HepG2 (cell line): ENCODE measurements around the gene ANG. TPM values are rescaled to one million over a fixed set of nuclear protein-coding genes. Genes with fewer than 3 reads are reported as not detected.
A peak's percentile ranks its signal among the peaks of the same experiment; 100 is the strongest.

ENCODE experiments used
- HDAC6 ChIP-seq: fragments of 200-600 bp; sonication (generic); IDR thresholded peaks from 2 replicates; pipeline ENCODE4 v1.7.0; 2017; ENCODE audit warnings: mild to moderate bottlenecking, antibody characterized with exemption, low read length, low read depth
- HINFP ChIP-seq: sonication (generic); formaldehyde crosslinking; IDR thresholded peaks from 2 replicates; pipeline ENCODE4 v1.4.0; 2020; ENCODE audit warnings: low read depth, mild to moderate bottlenecking, missing genetic modification reagents
- JUN ChIP-seq: sonication (generic); formaldehyde crosslinking; IDR thresholded peaks from 2 replicates; pipeline ENCODE4 v1.4.0; 2020; ENCODE audit warnings: mild to moderate bottlenecking, missing genetic modification reagents
- KDM5A ChIP-seq: fragments of 200-600 bp; sonication (generic); IDR thresholded peaks from 2 replicates; pipeline ENCODE4 v1.7.0; 2018; ENCODE audit warnings: antibody characterized with exemption, mild to moderate bottlenecking, low read length, borderline replicate concordance
- MAZ ChIP-seq, 2 experiments: sonication (generic) in 1 of 2; formaldehyde crosslinking in 1 of 2; IDR thresholded peaks; 2 replicates each; pipeline versions ENCODE4 v1.5.0 to v1.6.1; 2012 to 2020; ENCODE audit warnings: low read depth in 2 of 2, mild to moderate bottlenecking in 2 of 2, borderline replicate concordance in 1 of 2, improper control_type of control experiment in 1 of 2, low read length in 1 of 2, missing genetic modification reagents in 1 of 2, moderate library complexity in 1 of 2
- PAXIP1 ChIP-seq: sonication (generic); formaldehyde crosslinking; conservative IDR thresholded peaks from 2 replicates; pipeline ENCODE4 v1.4.0; 2020; ENCODE audit warnings: mild to moderate bottlenecking, missing genetic modification reagents, moderate library complexity
- PTBP1 ChIP-seq: fragments of 200-400 bp; formaldehyde crosslinking; IDR thresholded peaks from 2 replicates; pipeline ENCODE4 v1.6.1; 2018; ENCODE audit warnings: low read length, low read depth; ENCODE audit not compliant: poor library complexity, severe bottlenecking
- SNAPC5 ChIP-seq: sonication (generic); formaldehyde crosslinking; IDR thresholded peaks from 2 replicates; pipeline ENCODE4 v1.8.1; 2023; ENCODE audit warnings: mild to moderate bottlenecking, missing genetic modification reagents, borderline replicate concordance
- SPEN ChIP-seq: sonication (generic); formaldehyde crosslinking; IDR thresholded peaks from 2 replicates; pipeline ENCODE4 v1.5.1; 2020; ENCODE audit warnings: low read depth, mild to moderate bottlenecking, missing genetic modification reagents
- TFAP4 ChIP-seq: sonication (generic); IDR thresholded peaks from 2 replicates; pipeline ENCODE4 v1.6.1; 2016; ENCODE audit warnings: low read depth, borderline replicate concordance
- ZNF160 ChIP-seq: sonication (generic); formaldehyde crosslinking; IDR thresholded peaks from 2 replicates; pipeline ENCODE4 v1.8.0; 2022; ENCODE audit warnings: mild to moderate bottlenecking, inconsistent platforms, missing genetic modification reagents
- ZNF207 ChIP-seq: fragments of 450-650 bp; IDR thresholded peaks from 2 replicates; pipeline ENCODE4 v1.6.1; 2016; ENCODE audit warnings: antibody characterized with exemption, borderline replicate concordance
- ZNF691 ChIP-seq: sonication (generic); formaldehyde crosslinking; IDR thresholded peaks from 2 replicates; pipeline ENCODE4 v1.4.0; 2020; ENCODE audit warnings: missing genetic modification reagents, low read depth, mild to moderate bottlenecking, borderline replicate concordance
- ZXDC ChIP-seq: sonication (generic); formaldehyde crosslinking; IDR thresholded peaks from 2 replicates; pipeline ENCODE4 v1.5.0; 2020; ENCODE audit warnings: mild to moderate bottlenecking, missing genetic modification reagents
- polyA plus RNA-seq, 8 experiments: library from polyadenylated mRNA; depleted of rRNA in 3 of 8; stranded (reverse) in 7 of 8; unstranded in 1 of 8; fragments of >200 nt; fragmentation: Illumina TruSeq in 4 of 8; extraction: Trizol in 4 of 8; gene quantifications; 2 replicates each; pipeline versions ENCODE4 v1.2.1 to v1.2.3, GENCODE V29; 2011 to 2016; ENCODE audit warnings: low read depth in 4 of 8, missing spikeins in 1 of 8, mixed read lengths in 1 of 8; ENCODE audit not compliant: insufficient read depth in 1 of 8
- total RNA-seq, 5 experiments: library from RNA; depleted of rRNA; stranded (reverse); fragments of >200 nt; fragmentation: Illumina TruSeq; extraction: Trizol; gene quantifications; 2 replicates each; pipeline ENCODE4 v1.2.3, GENCODE V29; 2016; ENCODE audit warnings: low read depth in 1 of 5

Gene ANG
- total and polyA plus RNA-seq, 2 of the 13 experiments (the other 11 are each of a cell fraction or from before 2014, with no cell fraction given): 83.6 to 401 TPM

- TF ChIP-seq HINFP (CRISPR knock-in tag) (peak; percentile 84; the same call in 1 of the 2 replicates), PAXIP1 (CRISPR knock-in tag) (peak; percentile 33), HDAC6 (no peak), PTBP1 (peak; percentile 79), TFAP4 (peak; percentile 20; the same call in 1 of the 2 replicates), ZNF691 (peak; percentile 17; the same call in 1 of the 2 replicates), ZXDC (no peak; the same call in 1 of the 2 replicates), JUN (0 out of 2 replicates have a peak, but pooled peaks have one; percentile 40), KDM5A (no peak), ZNF207 (no peak), SPEN (CRISPR knock-in tag) (peak; percentile 72; the same call in 1 of the 2 replicates), SNAPC5 (CRISPR knock-in tag) (no peak), ZNF160 (CRISPR knock-in tag) (peak; percentile 2; the same call in 1 of the 2 replicates), MAZ (IDR thresholded peaks at IDR 0.05; ENCODE audit: borderline replicate concordance, low read depth, low read length) (peak; percentile 48; the same call in 1 of the 2 replicates), MAZ (CRISPR knock-in tag; IDR thresholded peaks at IDR 0.05; ENCODE audit: low read depth) (peak; percentile 81)
Measured at GRCh38 chr14:20683891-20684661, 4.5 kb upstream of the ANG start, which contains the start of gene RNASE4 (continued).
